Endothelial cell of umbilical vein (primary cell): Measurements from ENCODE around the gene NEDD9. TPM values are rescaled to one million over a fixed set of nuclear protein-coding genes. Genes with fewer than 3 reads are reported as not detected.
A peak's percentile ranks its signal among the peaks of the same experiment; 100 is the strongest.

ENCODE experiments used
- BruUV-seq: library from RNA; stranded (reverse); fragments of 400-500 nt; replicated peaks from 2 replicates; lab custom pipeline; 2021; lab: Mats Ljungman, UMichigan
- CTCF ChIA-PET: fragments of 300-600, 350-600 bp; sonication (Branson Sonifier 250); formaldehyde crosslinking; loops from one replicate; lab custom pipeline; 2021; ENCODE audit warnings: antibody characterized with exemption, inconsistent platforms; lab: Charles Lee
- POLR2A ChIA-PET: fragments of 300-600, 350-600 bp; sonication (Branson Sonifier 250); formaldehyde crosslinking; loops from one replicate; lab custom pipeline; 2021; ENCODE audit warnings: antibody characterized with exemption, inconsistent platforms; lab: Charles Lee
- DNase-seq: peaks from one replicate; pipeline ENCODE4 v3.0.0-alpha.2; 2011; ENCODE audit warnings: low read depth, low spot score
- FAIRE-seq: peaks from 2 replicates; lab custom pipeline; 2011; peaks lifted over from hg19 to GRCh38; lab: Jason Lieb, UNC
- H2AFZ ChIP-seq: 2 replicates; pipeline ENCODE4 v1.6.0; 2012; ENCODE audit warnings: low read depth, low read length, control low read depth, inconsistent platforms
- H3K27ac ChIP-seq: 2 replicates; pipeline ENCODE4 v1.5.1; 2011; ENCODE audit warnings: low read depth, mild to moderate bottlenecking, control low read depth, low read length, moderate library complexity; ENCODE audit not compliant: insufficient read depth
- H3K27me3 ChIP-seq, 2 experiments: 2 replicates each; pipeline versions ENCODE4 v1.6.0 to v1.6.1; 2011; ENCODE audit warnings: low read length in 2 of 2, mixed read lengths in 1 of 2; ENCODE audit not compliant: control insufficient read depth in 2 of 2, insufficient read depth in 2 of 2
- H3K36me3 ChIP-seq, 2 experiments: 2 replicates in 1 of 2; 3 replicates in 1 of 2; pipeline ENCODE4 v1.5.1; 2011; ENCODE audit warnings: low read length in 2 of 2, mild to moderate bottlenecking in 1 of 2, moderate library complexity in 1 of 2; ENCODE audit not compliant: control insufficient read depth in 2 of 2, insufficient read depth in 2 of 2; ENCODE audit errors: extremely low read depth in 1 of 2
- H3K4me1 ChIP-seq: 3 replicates; pipeline ENCODE4 v1.5.1; 2011; ENCODE audit warnings: mild to moderate bottlenecking, low read length; ENCODE audit not compliant: control insufficient read depth, insufficient read depth; ENCODE audit errors: extremely low read depth
- H3K4me2 ChIP-seq: 2 replicates; pipeline ENCODE4 v1.6.1; 2011; ENCODE audit warnings: low read length, control low read depth, mixed read lengths; ENCODE audit not compliant: insufficient read depth
- H3K4me3 ChIP-seq, 3 experiments: fragments of 200-600 bp in 1 of 3; sonication (generic), shearing (Covaris generic) in 1 of 3; replicated peaks in 1 of 3; 2 replicates each; pipeline ENCODE4 v1.5.1; 2011 to 2016; ENCODE audit warnings: control low read depth in 3 of 3, low read length in 3 of 3, mild to moderate bottlenecking in 2 of 3, inconsistent platforms in 1 of 3, low read depth in 1 of 3, moderate library complexity in 1 of 3; ENCODE audit not compliant: insufficient read depth in 1 of 3
- H3K79me2 ChIP-seq: 2 replicates; pipeline ENCODE4 v1.6.0; 2012; ENCODE audit warnings: low read length, inconsistent platforms; ENCODE audit not compliant: control insufficient read depth, insufficient read depth
- H3K9ac ChIP-seq: replicated peaks from 2 replicates; pipeline ENCODE3; 2011; ENCODE audit warnings: low read length, control low read depth; ENCODE audit not compliant: insufficient read depth; ENCODE audit errors: extremely low read depth
- H3K9me1 ChIP-seq: replicated peaks from 3 replicates; pipeline ENCODE4 v1.6.0; 2011; ENCODE audit warnings: mild to moderate bottlenecking, low read length; ENCODE audit not compliant: control insufficient read depth, insufficient read depth; ENCODE audit errors: extremely low read depth
- H3K9me3 ChIP-seq: replicated peaks from 2 replicates; pipeline ENCODE4 v1.5.1; 2012; ENCODE audit warnings: low read length, inconsistent platforms; ENCODE audit not compliant: control insufficient read depth, insufficient read depth
- H4K20me1 ChIP-seq: replicated peaks from 2 replicates; pipeline ENCODE3; 2011; ENCODE audit warnings: mild to moderate bottlenecking, low read length; ENCODE audit not compliant: control insufficient read depth, insufficient read depth; ENCODE audit errors: extremely low read depth
- CTCF ChIP-seq, 2 donors: IDR thresholded peaks; 1 replicate in 1 of 2; 2 replicates in 1 of 2; pipeline ENCODE4 v1.5.1; 2011; ENCODE audit warnings: low read length in 2 of 2, mild to moderate bottlenecking in 2 of 2, moderate library complexity in 2 of 2, control low read depth in 1 of 2, inconsistent platforms in 1 of 2, low read depth in 1 of 2; ENCODE audit not compliant: insufficient read depth in 1 of 2; ENCODE audit errors: extremely low read depth in 1 of 2
- EZH2 ChIP-seq: IDR thresholded peaks from 2 replicates; pipeline ENCODE4 v1.6.1; 2012; ENCODE audit warnings: borderline replicate concordance, low read depth, mild to moderate bottlenecking, moderate library complexity, low read length, inconsistent platforms; ENCODE audit not compliant: severe bottlenecking
- FOS ChIP-seq: IDR thresholded peaks from 2 replicates; pipeline ENCODE4 v1.6.1; 2011; ENCODE audit warnings: mild to moderate bottlenecking, low read length, moderate library complexity, borderline replicate concordance; ENCODE audit not compliant: insufficient read depth
- GATA2 ChIP-seq: IDR thresholded peaks from 2 replicates; pipeline ENCODE4 v1.7.0; 2011; ENCODE audit warnings: low read depth, mild to moderate bottlenecking, moderate library complexity, mixed read lengths, low read length; ENCODE audit not compliant: insufficient read length, insufficient read depth
- JUN ChIP-seq: IDR thresholded peaks from 2 replicates; pipeline ENCODE4 v1.6.1; 2011; ENCODE audit warnings: borderline replicate concordance, low read depth; ENCODE audit not compliant: insufficient read length, insufficient read depth
- MAX ChIP-seq: IDR thresholded peaks from 2 replicates; pipeline ENCODE4 v1.6.1; 2011; ENCODE audit not compliant: insufficient read depth, insufficient read length
- MYC ChIP-seq: IDR thresholded peaks from one replicate; pipeline ENCODE4 v1.6.1; 2011; ENCODE audit warnings: mild to moderate bottlenecking, low read depth, low read length
- POLR2A ChIP-seq: IDR thresholded peaks from 2 replicates; pipeline ENCODE4 v1.6.1; 2012; ENCODE audit warnings: low read depth, mild to moderate bottlenecking, control low read depth, low read length
- POLR2AphosphoS5 ChIP-seq: IDR thresholded peaks from 2 replicates; pipeline ENCODE4 v1.6.1; 2012; ENCODE audit warnings: low read depth, mild to moderate bottlenecking, control low read depth, low read length, moderate library complexity; ENCODE audit not compliant: insufficient read depth
- dilution Hi-C: fragments of 300-500 bp; cut with MboI; formaldehyde crosslinking; loops from one replicate; pipeline ENCODE4 v1.15.0; 2019; ENCODE audit warnings: low sequenced_read_pairs; ENCODE audit not compliant: extremely low pct_ligation_motif_present
- intact Hi-C: fragments of 100-400 bp; cut with micrococcal nuclease; formaldehyde crosslinking; loops from one replicate; pipeline ENCODE4 v1.10.0; 2022
- polyA plus RNA-seq, 4 experiments: library from polyadenylated mRNA; depleted of rRNA in 3 of 4; stranded (reverse) in 3 of 4; unstranded in 1 of 4; fragments of >200 nt; gene quantifications; 2 replicates each; pipeline versions ENCODE4 v1.2.1 to v1.2.3, GENCODE V29; 2011 to 2012; ENCODE audit warnings: missing spikeins in 1 of 4
- total RNA-seq: library from RNA; stranded (reverse); gene quantifications from 2 replicates; pipeline ENCODE4 v1.2.3, GENCODE V29; 2021

Gene NEDD9
- total and polyA plus RNA-seq, 2 donors (not counting 3 experiments of a cell fraction or from before 2014, with no cell fraction given) = 55.2 to 61.0 TPM

GRCh38 chr6:11262242-11262641, 29.8 kb upstream of the NEDD9 start:
- DNase-seq (peak; percentile 18), FAIRE-seq (no peak)
- no peak overlapping the region for H3K4me3 ChIP-seq
- peak overlapping the region; percentile 41 for H3K4me2 ChIP-seq
- ChIA-PET CTCF (interaction anchor here (1.0 to 3.3 kb wide), 9 partner anchors 8 to 234 kb away, joined by 4 to 16 read pairs (median 5); no protein-coding TSS in a partner anchor), POLR2A (interaction anchor here (0.5 to 1.1 kb wide), 3 partner anchors 31 to 94 kb away, joined by 3 read pairs; no protein-coding TSS in a partner anchor)
- no peaks in the 10 kb centered on the region for H3K27me3 ChIP-seq
- no TSS peak for BruUV-seq
- intact Hi-C loops (loop anchor here (2.0 kb wide), 3 partner anchors 29 to 167 kb away; partner anchors contain the start of gene NEDD9), dilution Hi-C loops (no loop called here)
- H3K9me3 ChIP-seq = no peaks in the 10 kb centered on the region
- no peak overlapping the region for H3K27ac ChIP-seq
- peaks cover 19% of the 10 kb centered on the region for H3K4me1 ChIP-seq
- no peak overlapping the region for H2AFZ ChIP-seq
- H4K20me1 ChIP-seq = no peaks in the 10 kb centered on the region
- TF ChIP-seq POLR2AphosphoS5 (no peak), EZH2 (no peak), MAX (no peak), JUN (no peak), POLR2A (no peak), GATA2 (no peak), FOS (no peak), MYC (no peak), CTCF (IDR thresholded peaks at IDR 0.05; ENCODE audit: extremely low read depth in 1 of 2, insufficient read depth in 1 of 2, low read depth in 1 of 2, low read length in 2 of 2) (no peak)
- no peak overlapping the region for H3K9ac ChIP-seq
- no peaks in the 10 kb centered on the region for H3K79me2 ChIP-seq
- no peaks in the 10 kb centered on the region for H3K36me3 ChIP-seq
- H3K9me1 ChIP-seq = no peaks in the 10 kb centered on the region
